GM21717 (cell line): ENCODE measurements around the gene APP.
A peak's percentile ranks its signal among the peaks of the same experiment; 100 is the strongest.

Experiments used
- ATAC-seq: cut with Tn5 transposase; IDR thresholded peaks from one replicate; pipeline ENCODE4 v1.9.1; 2021; ENCODE audit warnings: mild to moderate bottlenecking, moderate library complexity; ENCODE audit not compliant: unreplicated experiment

Gene APP

GRCh38 chr21:26130249-26130881 lies 40.2 kb downstream of the APP start:
- ATAC-seq: no peak

- ATAC-seq: no peak
These were observed 42.7 kb downstream of the APP start for GRCh38 chr21:26127918-26128317.

- ATAC-seq: no peak
These were observed 43.3 kb downstream of the APP start for GRCh38 chr21:26127073-26127814.

GRCh38 chr21:26126168-26126553 lies 44.4 kb downstream of the APP start:
- no peak for ATAC-seq

GRCh38 chr21:26125433-26126167 lies 45.0 kb downstream of the APP start:
- ATAC-seq: no peak

- ATAC-seq: no peak
These were observed 45.7 kb downstream of the APP start for GRCh38 chr21:26124896-26125295.

GRCh38 chr21:26124421-26124833 lies 46.1 kb downstream of the APP start:
- no peak for ATAC-seq

- no peak for ATAC-seq
These were observed 47.6 kb downstream of the APP start for GRCh38 chr21:26123012-26123411.

GRCh38 chr21:26120828-26121227 lies 49.7 kb downstream of the APP start:
- no peak for ATAC-seq

GRCh38 chr21:26119906-26120305 lies 50.7 kb downstream of the APP start:
- ATAC-seq: no peak

- ATAC-seq: no peak
These were observed 51.5 kb downstream of the APP start for GRCh38 chr21:26118938-26119540.

- ATAC-seq: no peak
These were observed 52.6 kb downstream of the APP start for GRCh38 chr21:26117972-26118367.

- peak; percentile 68 for ATAC-seq
These were observed 53.1 kb downstream of the APP start for GRCh38 chr21:26117324-26117971.

GRCh38 chr21:26116456-26117011 lies 54.0 kb downstream of the APP start:
- ATAC-seq: no peak

- ATAC-seq: no peak
These were observed 54.7 kb downstream of the APP start for GRCh38 chr21:26115899-26116298.

- ATAC-seq: no peak
These were observed 55.3 kb downstream of the APP start for GRCh38 chr21:26115305-26115704.

- ATAC-seq: no peak
These were observed 57.6 kb downstream of the APP start for GRCh38 chr21:26112975-26113374.

GRCh38 chr21:26112127-26112742 lies 58.3 kb downstream of the APP start:
- no peak for ATAC-seq

- ATAC-seq: no peak
These were observed 59.9 kb downstream of the APP start for GRCh38 chr21:26110715-26111114.

GRCh38 chr21:26107429-26107828 lies 63.1 kb downstream of the APP start:
- no peak for ATAC-seq
